HS-5 (cell line): ENCODE data around the gene TH.

Experiments
- DNase-seq: peaks from one replicate; pipeline ENCODE4 v3.0.0-alpha.2; 2012; ENCODE audit warnings: low read depth

Gene TH

GRCh38 chr11:2159536-2160413 lies 11.8 kb downstream of the TH start:
- no peak for DNase-seq

DNA sequence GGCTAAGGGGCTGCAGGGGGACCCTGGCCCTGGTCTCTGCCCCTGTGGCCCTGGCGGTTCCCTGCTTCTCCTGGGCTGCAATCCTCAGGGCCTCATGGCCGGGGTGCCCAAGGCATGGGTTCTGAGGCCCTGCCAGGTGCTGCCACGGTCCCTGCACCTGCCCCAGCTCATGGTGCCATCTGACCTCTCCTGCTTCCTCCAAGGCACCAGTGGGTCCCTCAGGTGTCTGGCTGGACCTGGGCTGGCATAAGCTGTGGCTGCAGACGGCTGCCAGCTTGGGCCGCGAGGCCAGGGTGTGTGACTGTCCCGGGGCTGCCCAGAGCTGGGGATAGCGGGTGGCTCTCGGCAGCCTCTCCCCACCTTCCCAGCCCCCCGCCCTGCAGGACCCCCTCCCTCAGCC lies 12.6 kb downstream of the TH start:
- DNase-seq = no peak

DNA sequence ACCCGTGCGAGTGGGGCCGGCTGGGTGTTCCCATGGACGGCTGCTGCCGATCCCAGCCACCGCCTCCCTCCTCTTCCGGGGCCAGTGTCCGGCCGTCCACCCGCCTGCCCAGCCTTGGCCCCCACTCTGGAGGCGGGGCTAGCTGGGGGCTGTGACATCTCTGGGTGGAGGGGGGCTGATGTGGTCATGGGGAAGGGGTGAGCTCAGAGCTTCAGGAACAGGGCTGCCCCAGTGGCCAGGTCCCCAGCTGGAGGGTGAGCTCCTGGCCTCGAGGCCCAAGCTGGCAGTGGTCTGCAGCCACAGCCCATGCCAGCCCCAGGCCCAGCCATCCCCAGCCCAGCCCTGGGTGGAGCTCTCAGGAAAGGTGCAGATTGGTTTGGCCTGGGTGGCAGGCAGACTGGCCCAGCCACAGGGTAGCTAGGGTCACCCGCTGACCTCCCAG lies 13.3 kb downstream of the TH start:
- no peak for DNase-seq

- DNase-seq = no peak
Observed at GRCh38 chr11:2157294-2158040, 14.1 kb downstream of the TH start.

GRCh38 chr11:2156416-2157182 lies 15.0 kb downstream of the TH start:
- DNase-seq = no peak

GRCh38 chr11:2155511-2155910 lies 16.1 kb downstream of the TH start:
- DNase-seq = no peak

DNA sequence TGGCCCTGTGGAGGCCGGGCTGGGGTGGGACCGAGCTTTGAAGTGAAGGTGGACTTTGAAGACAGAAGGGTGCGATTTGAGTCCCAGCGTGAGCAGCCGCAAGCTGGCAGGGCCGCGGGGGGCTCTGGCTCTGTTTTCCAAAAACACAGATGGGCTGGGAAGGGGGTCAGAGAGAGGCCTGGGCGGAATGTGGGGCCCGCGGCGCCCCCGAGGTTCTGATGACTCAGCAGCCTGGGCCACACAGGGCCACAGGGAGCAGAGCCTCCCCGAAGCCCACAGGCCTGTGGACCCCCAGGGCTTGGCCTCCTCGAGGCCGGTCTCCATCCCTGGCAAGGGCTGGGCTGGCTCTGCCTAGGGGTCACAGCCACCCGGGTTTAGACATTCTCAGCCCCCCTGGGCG lies 16.7 kb downstream of the TH start:
- DNase-seq = no peak

DNA sequence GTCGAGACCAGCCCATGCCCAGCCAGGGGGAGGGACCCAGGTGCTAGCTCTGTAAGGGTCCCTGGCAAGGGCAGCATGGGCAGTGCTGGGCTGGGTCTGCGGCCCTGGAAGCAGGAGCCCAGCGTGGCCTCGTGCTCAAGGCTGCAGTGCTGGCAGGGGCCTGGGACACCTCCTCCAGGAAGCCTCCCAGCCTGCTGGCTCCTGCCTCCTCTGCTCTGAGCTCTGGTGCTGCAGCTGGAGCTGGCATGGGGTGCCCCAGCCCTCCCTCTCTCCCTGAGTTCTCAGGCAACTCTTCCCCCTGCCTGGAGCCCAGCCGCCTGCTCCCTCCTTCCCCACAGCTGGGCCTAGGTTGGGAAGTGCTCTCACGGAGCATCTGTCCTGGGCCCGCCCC lies 17.4 kb downstream of the TH start:
- DNase-seq = no peak

DNA sequence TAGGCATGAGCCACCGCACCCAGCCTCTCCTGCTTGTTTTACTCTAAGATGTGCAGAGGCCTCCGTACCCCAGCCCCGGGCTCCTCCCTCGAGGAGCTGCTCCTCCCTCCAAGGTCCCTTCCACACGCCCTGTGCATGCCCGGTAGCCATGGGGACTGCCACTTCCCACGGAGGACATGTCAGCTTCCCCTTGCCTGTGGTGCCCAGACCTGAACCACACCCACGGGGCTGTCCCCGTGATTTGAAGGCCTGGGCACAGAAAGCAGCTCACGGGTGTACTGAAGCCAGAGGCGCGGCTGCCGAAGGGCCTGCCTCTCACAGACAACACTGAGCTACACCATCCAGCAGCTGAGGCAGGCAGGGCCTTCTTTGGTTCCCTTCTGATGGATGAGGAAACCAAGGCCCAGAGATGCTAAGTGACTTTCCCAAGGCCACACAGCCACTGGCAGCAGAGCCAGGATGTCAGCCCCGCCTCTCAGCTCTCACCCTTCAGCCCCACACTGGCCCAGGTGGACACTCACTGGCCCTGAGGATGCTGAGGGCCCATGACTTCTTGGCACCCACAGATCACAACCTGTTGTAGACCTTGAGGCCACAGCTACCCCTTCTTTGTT lies 17.9 kb downstream of the TH start:
- no peak for DNase-seq

- no peak for DNase-seq
Observed at GRCh38 chr11:2151500-2152257, 19.9 kb downstream of the TH start.

GRCh38 chr11:2149864-2150847 lies 21.5 kb downstream of the TH start:
- peak; percentile 10 for DNase-seq

- DNase-seq = no peak
Observed at GRCh38 chr11:2149460-2149859, 22.2 kb downstream of the TH start.

DNA sequence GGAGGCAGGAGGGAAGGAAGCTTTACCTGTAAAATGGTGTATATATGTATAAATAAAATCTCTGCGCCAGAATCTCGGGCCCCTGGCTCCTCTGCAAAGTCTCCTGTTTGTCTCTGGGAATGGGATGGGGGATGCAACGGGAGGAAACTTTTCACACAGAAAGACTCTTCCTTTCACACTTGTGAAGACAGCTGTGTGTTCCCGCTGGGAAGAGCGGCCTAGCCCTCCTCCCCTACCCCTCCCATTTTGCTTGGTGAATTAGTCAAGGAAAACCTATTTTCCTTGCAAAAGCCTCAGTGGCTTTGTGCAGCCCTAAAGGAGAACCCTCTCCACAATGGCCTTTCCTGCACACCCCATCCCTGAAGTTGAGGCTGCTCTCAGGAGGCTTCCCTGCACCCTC lies 23.0 kb downstream of the TH start:
- no peak for DNase-seq

DNA sequence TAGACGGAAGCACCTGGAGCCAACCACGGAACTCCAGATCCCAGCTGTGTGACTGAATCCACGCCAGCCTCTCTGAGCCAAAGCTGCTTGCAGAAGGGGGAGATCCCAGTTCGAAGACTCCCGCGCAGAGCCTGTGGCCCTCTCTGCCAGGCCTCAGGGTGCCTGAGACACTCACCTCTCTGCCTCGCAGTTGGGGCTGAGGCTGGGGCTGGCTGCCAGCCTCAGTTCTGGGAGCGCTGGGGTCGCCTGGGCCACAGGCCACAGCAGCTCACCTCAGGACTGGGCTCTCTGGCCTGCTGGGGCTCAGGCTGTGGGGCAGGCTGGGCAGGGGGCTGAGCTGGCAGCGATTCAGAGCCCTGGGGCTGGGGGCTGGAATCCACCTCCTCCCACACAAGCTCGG lies 24.2 kb downstream of the TH start:
- DNase-seq = no peak

DNA sequence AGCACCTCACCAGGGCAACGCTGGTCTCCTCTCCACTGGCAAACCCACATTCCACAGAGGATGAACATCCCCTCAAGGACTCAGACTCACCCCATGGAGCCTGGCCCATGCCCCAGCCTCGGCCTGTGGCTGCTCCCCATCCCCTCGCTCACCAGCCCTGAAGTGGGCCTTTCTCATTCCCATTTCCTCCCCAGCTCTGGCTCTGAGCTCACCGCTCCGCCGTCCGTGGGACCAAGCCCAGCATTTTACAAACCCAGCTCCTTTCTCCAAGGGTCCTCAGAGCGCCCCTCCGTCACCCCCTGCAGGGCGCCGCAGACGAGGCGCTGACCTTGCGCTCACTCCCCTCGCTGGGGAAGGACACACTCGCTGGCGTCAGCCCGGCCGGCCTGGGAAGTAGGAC lies 25.6 kb downstream of the TH start:
- DNase-seq = no peak

DNA sequence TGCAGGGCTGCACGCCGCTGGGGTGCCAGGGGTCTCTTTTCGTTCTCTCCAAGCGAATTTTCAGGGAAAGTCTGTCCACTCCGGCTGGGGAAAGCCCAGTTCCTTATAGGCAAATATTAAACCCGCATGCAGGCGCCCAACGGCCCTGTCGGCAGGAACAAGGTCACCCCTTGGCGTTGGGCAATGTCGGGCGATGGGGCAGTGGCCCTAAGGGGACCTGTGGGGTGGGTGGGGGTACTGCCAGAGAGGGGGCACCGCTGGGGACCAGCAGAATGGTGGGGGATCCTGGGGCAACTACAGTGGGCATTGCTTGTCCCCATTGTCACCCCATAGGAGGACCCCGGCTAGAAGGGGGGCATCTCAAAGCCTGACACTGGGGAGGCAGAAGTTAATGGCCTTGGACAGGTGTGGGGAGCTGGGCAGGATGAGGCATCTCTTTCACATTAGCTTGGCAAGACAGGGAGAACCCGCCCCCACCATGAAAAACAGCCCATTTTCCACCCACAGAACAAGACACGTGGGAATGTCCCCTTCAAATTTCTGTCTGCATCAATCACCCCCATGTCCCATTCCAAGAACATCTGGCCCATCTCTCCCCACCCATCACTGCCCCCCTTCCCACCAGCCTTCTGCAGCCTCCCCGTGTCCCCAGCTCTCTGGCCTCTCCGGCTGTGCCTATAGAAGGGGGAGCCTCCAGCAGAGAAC lies 26.9 kb downstream of the TH start:
- no peak for DNase-seq

DNA sequence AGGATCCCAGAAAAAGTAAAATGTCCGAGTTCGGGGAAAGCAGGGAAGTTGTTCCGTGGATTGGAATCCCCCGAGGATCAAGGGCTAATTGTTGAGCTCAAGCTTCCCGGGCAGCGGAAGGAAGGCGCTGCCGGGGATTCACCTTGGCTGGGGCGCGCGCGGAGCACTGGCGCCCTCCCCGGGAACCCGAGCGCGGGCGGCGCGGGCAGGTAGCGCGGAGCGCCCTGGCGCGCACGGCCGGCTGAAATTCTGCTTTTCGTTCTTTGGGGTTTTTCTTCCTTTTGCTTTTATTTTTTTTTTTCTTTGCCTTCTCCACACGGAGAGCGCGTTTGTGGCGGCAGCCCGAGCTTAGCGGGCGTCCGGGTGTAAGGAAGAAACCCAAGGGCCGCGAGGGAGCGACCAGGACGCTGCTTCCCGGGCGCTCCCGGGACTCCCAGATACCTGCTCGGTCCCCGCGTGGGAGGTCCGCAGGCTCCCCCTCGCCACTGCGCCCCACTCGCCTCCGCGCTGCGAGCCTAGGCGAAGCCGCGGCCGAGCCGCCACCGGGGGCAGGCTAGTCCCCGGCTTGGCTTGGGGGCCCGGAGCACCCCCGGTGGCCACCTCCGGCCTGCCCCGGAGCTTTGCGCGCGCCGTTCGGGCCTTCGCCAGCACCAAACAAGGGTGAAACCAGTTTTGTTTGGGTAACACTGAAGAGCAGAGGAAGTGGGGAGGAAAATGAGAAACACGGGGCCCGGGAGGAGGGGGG lies 27.6 kb downstream of the TH start:
- DNase-seq = no peak

GRCh38 chr11:2143477-2143798 lies 28.2 kb downstream of the TH start:
- no peak for DNase-seq

DNA sequence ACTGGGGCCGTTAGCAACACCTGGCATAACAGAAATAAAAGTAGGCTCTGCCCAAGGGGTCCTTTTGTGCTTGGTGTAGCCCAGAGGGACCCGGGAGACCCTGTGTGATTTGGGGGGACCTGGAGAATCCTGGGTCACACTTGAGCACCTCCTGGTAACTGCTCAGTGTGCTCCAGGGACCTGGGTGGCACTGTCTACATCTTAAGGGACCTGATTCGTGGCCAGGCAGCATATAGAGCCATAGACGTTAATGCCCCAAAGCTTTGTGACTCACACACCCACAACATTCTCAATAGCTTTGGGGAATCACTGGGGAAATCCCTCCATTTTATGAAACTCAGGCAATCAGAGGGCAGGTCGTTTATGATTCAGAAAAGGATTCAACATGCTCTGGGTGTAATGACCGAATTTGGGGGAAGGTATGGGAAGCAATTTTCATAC lies 28.8 kb downstream of the TH start:
- DNase-seq = peak; percentile 28
